NCI-H460 (cell line): ENCODE data around the gene FAF2. TPM values are rescaled to one million over a fixed set of nuclear protein-coding genes. Genes with fewer than 3 reads are reported as not detected.
A peak's percentile ranks its signal among the peaks of the same experiment; 100 is the strongest.
"Not testable (repeated sequence)": the region's sequence is repeated elsewhere in the genome, so short reads cannot be mapped to it uniquely, and the experiment has no call there.

ENCODE experiments used
- DNase-seq: peaks from one replicate; pipeline ENCODE4 v3.0.0-alpha.2; 2016; ENCODE audit warnings: low read depth; ENCODE audit errors: extremely low read depth
- small RNA-seq, 2 experiments: library from RNA; depleted of rRNA; stranded (forward); fragments of <200 nt; gene quantifications; one replicate each; pipeline ENCODE3, GENCODE V24; 2014
- total RNA-seq: library from RNA; depleted of rRNA; stranded (reverse); fragments of >200 nt; shearing (Covaris generic); gene quantifications from 2 replicates; pipeline ENCODE4 v1.2.3, GENCODE V29; 2014; rRNA removed

FAF2 gene
- total RNA-seq, 1 experiment from 2014 or later: 72.4 TPM

DNA sequence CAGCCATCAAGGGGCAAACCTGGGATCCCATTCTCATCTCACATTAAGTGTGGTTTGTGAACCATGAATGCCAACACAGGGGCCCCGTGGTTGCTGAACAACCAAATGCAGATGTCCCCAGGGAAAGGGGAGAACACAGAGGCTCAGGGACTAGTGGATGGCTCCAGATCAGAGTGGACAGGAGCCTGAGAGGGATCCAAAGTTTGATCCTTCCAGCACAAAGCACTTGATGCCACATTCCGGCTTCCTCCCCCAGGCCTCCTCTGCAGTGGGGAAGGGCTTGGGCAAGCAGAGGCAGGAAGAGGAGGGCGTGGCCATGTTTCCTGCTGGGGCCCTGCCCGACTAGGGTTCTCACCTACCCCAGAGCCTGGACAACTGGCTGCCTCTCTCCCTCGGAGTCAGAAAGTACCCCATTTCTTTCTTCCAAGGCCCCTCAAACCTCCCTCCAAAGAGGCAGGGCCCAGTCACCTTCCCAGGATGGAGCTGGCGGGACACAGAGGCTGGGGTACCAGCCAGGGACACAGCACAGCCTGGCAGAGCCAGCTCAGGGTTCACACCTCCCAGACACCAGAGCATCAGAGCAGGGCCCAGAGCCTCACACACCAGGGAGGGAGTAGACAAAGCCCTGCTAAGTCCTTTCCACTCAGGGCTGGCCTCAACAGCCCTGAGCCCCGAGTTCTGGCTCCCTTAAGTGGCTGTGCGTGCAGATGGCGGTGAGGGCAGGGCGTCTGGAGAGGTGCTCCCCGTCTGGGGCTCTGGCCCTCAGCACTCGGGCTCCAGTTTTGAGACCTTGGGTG, 93.4 kb downstream of the FAF2 start:
- DNase-seq: peak; percentile 46

DNA sequence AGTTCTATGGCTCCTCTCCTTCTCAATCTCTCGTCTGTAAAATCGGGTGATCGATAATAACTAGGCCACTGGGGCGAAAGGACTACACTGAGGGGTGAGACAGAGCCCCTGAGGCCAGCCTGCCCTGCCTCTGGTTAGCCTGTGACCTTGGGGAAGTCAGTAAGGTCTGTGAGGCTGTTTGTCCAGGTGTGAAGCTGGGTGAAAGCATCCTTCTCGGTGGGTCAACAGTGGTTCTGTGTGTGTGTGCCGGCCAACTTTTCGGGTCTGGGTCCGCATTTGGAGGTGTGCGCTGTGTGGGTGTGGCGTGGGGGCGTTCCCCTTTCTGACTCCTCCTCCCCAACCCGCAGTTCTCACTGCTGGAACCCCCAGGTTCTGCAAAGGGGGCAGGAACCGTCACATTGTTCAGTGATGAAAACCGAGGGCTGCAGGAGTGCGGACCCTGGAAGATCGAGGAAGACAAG, 94.0 kb downstream of the FAF2 start:
- DNase-seq: no peak

DNA sequence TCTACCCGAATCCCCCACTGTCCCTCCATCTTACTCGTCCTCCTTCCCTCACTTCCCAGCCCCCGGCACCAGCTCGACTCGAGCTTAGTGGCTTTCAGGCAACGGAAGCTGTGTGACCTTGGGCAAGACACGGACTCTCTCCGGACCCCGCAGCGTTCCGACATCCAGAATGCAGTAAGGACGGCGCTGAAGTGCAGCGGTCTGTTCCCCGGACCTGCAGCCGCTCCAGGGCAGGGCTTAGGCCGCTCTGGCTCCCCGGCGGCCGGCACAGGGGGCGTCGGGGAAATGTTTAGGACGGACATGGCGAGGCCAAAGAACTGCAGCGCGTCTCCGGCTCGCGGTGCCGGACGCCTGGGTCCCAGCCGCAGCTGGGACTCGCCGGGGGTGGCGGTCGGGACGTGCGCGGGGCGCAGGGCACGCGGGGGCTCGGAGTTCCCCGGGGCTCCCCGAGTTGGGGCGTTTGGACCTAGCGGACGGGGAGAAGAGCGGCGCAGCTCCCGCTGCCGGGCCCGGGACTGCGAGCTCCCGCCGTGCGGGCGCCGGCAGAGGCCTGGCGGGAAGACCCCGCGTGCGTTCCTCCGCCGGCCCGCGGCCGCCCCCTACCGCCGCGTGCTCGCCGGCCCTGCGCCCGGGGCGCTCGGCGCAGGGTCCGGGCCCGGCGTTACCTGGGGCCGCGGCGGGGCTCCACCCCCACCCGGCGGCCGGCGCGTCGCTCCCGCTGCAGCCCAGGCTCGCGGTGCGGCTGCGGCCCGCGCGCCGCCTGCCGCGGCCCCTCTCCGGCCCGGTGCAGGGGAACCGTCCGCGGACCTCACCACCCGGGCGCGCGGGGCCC, 94.6 kb downstream of the FAF2 start:
- no peak for DNase-seq

DNA sequence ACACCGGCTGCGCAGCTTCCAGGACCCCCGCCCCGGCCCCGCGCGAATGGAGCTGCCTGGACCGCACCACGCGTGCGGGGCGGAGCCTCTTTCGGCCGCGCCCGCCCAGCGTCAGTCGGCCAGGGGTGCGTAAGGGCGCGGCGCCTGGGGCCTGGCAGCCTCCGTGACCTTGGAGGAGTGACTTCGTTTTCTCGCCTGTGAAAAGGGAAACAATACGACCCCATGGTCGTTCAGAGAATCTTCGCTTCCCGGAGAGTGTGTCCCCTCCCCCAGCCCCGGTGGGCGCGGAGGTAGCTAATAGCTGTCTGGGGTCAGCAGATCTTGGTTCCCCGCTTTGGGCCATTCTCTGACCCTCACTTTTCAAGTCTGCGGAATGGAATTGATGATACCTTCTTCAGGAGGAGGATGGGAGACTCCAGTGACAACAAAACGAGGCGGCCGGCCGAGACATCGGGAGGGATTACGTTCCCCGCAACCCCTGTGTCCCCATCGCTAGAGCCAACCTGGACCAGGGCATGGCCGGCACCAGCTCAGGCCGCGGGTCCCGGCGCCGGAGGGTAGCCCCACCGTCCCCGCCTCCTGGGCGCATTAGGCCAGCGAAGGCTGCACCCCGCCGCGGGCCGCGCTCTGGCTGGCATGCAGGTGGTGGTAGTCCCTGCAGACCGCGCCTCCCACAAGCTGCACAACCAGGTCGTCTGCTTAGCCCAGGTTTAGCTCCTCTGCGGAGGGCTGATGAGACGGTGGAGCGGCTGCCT, 95.4 kb downstream of the FAF2 start:
- peak; percentile 43 for DNase-seq

DNA sequence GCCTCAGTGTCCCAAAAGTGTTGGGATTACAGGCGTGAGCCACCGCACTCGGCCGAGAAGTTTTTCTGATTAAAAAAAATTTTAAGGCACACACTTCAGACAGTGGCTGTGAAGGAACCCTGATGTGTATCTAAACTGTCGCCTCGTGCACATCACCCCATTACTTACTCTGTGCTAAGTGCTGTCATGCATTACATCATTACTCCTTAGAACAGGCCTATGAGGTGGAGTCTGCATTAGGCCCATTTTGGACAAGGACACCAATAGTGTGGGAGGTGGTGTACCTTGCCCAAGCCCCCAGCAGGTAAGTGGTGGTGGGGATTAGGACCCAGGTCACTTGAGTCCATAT, 97.2 kb downstream of the FAF2 start:
- no peak for DNase-seq

DNA sequence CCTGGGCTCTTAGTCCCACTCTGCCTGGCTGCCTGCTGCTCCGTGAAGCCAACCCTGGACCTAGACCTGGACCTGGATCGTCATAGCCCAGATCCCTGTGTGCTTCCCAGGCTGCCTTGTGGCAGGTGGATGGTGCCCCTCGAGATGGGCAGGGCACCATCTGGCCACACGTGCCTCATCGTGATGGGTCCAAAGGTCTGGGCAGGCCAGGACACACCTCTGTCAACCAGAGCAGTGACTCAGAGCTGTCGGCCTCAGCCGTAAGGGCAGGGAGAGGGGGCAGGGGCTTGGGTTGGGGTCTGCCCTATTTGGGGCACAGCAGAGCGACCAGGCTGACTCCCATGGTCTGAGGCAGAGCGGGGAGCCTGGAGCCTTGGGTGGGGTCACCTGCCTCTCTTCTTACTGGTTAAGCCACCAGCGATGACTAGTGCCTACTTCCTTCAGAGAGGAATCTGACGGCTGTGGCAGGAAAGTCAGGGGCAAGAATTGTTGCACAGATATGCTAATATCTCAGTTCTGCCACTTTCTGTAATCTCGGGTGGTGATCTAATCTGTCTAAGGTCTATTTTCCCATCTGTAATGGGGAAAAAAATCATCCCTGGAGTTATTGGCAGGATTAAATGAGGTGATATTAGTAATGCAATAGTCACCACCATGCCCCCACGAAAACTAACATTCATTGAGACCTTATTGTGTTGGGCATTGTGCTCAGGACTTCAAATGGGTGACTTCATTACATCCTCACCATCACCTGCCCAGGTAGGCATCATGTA, 97.7 kb downstream of the FAF2 start:
- no peak for DNase-seq

DNA sequence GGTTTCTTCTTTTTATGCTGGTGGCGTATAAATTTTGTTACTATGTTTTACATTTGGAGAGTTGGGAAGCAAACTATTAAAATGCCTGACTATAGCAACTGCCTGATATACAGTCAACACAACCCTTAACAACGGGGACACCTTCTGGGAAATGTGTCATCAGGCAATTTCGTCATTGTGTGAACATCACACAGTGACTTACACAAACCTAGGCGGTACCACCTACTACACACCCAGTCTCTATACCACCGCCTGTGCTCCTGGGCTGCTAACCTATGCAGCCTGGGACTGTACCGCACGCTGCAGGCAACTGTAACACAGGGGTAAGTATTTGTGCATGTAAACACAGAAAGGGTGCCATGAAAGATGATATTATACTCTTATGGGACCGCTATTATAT, 99.6 kb downstream of the FAF2 start:
- no peak for DNase-seq

DNA sequence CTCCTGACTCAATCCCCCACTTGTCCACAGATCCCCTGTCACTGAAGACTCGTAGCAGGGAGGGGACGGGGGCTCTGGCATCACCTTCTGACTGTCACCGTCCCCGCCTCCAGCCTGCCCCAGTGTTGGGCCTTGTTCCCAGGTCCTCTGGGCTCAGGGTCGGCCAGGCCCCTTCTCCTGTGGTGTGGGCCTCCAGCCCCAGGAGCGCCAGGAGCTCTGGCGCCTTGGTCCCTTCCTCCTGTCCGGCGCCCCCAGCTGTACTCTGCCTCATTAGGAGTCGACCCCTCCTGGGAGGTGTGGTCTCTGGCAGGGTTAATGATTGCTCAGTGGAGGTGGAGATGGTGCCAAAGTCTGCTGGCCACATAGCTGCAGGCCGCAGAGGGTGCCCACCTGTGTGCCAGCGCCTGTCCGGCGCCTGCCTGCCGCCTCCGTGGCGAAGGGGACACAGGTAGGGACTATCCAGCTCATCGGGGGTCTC, 100.8 kb downstream of the FAF2 start, which contains the start of gene CDHR2:
Gene CDHR2 (plus strand): TSS at position 376 of the 478 bp plus-strand sequence. CDS start 16,011 bp downstream, outside the sequence.
- no peak for DNase-seq

DNA sequence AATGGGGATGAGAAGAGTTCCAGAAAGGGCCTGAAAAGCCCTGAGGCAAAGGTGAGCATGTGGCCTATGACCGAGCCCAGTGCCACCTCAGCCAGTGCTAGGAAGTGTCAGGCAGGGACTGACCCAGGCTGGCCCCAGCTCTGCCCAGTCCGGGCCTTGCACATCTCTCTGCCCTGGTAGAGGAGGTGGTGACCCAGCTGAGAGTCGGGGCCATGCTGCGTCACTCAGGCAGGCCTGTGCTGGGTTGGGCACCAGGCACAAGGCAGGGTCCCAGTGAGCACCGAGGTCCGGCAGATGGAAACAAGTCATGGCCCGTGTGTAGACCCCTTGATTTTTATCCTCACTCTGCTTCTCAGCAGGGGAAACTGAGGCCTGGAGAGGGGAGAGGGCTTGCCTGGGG, 101.7 kb downstream of the FAF2 start:
- DNase-seq: no peak

DNA sequence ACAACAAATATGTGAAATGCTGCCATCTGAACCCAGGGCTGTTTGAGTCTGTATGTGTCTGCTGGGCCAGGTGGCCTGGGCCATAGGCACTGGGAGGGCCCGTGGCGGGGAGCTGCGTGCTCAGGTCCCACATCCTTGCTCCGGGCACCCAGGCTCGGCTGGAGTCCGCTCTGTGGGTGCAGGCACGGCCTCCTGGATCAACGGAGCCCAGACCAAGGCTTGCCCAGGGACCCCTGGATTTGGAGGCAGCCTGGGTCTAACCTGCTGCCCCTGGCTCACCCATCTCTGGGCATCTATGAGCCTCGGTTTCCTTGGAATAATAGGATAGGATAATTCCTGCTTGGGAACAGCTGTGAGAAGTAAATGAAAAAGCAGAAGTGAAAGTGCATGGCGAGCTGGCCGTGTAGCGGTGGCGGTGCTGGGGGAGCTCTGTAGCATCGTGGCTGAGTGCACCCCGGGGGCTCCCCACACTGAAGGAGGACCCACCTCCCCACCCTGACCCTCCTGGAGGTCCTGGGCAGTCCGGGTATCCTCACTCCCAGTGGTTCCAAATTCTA, 102.2 kb downstream of the FAF2 start:
- DNase-seq: no peak

DNA sequence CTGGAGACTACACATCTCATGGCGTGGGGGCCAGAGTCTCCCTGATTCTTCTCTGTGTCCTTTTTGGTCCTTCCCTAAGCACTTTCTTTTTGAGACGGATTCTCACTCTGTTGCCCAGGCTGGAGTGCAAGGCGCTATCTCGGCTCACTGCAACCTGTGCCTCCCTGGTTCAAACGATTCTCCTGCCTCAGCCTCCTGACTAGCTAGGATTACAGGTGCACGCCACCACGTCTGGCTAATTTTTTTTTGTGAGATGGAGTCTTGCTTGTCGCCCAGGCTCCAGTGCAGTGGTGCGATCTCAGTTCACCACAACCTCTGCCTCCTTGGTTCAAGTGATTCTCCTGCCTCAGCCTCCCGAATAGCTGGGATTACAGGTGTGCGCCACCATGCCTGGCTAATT, 102.8 kb downstream of the FAF2 start:
- DNase-seq: not testable (repeated sequence)

DNA sequence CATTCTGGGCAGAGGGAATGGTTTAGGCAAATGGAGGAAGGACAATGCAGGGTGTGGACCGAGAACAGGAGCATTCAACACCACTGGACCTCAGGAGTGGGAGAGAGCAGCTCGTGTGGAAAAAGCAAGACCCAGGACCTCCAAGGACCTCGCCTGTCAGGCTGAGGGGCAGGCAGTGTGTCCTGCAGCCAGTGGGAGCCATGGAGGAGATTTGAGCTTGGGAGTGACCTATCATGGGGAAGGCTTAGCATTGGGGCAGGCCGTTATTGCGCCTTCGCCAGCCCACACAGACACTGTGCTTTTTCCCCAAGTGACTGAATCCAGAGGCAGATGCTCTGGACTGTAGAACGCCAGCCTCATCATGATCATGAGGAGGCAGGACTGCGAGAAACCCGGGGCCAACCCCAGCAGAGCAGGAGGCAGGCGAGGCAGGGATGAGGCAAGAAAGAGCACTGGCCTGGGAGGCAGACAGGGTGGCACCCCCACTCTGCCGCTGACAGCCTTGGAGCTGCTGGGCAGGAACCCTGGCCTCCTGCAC, 104.2 kb downstream of the FAF2 start:
- DNase-seq: no peak

DNA sequence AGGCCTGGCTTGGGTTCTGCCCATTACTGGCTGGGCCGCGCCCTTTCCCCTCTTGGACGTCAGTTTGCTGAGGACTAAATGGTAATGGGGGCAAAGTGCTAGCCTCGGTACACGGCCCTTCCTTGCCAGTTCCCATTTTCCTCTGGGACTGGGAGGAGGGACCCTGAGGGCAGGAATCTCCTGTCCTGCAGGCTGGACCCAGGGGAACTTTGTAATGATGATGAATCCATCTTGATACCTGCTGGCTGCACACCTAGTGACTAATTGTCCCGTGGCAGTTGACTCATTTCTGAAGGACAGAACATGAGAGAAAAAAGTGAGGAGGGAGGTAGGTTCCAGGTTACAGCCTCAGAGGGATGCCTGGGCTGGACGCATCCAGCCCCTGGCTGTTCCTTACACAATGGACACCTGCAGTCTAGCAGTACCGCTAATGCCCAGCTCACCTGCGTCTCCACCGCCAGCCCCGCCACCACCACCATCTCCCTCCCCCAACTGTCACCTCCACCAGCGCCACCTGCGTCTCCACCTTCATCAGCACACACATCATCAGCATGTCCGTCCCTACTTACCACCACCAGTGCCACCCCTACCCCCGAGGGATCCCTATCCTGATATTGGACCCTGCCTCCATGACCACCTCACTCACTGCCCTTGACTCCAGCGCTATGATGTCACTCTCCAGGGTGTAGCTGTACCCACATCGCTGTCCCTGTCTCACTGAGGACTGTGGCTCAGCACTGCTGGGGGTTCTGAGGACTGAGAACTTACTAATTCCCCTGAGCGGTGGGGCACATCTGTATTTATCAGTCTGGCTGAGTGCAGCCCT, 105.3 kb downstream of the FAF2 start:
- no peak for DNase-seq

DNA sequence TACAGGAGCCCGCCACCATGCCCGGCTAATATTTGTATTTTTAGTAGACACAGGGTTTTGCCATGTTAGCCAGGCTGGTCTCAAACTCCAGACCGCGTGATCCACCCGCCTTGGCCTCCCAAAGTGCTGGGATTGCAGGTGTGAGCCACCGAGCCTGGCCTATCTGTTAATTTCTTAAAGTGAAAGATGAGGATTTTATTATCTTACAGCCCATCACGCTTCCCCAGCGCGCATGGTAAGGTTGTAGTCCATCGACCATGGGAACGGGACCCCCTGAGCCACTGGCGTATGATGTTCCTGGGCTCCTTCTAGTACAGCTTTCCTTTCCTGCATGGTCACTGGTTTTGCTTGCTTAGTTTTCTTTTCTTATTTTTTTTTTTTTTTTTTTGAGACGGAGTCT, 109.7 kb downstream of the FAF2 start:
- DNase-seq: no peak

Small RNA genes within 50 kb of the gene (small RNA-seq; reads per million reads assigned to genes)
- gene AC010297.1 (0 reads per million in 2 experiments), gene RF00019 (0 reads per million in 2 experiments), gene RN7SL684P (0 reads per million in 2 experiments)

Other genes with a start within 250 kb of the FAF2 start
- 9.7 and 12.8 TPM in 2 replicates for gene SIMC1, start 210.0 kb upstream of the FAF2 start, total RNA-seq
- 87.9 and 102 TPM in 2 replicates for gene KIAA1191, start 86.6 kb upstream of the FAF2 start, total RNA-seq
- gene ARL10, start 82.9 kb upstream of the FAF2 start, total RNA-seq: not detected in 2 replicates
- 40.8 and 49.4 TPM in 2 replicates for gene NOP16, start 59.8 kb upstream of the FAF2 start, total RNA-seq
- gene HIGD2A, start 59.6 kb upstream of the FAF2 start, total RNA-seq: 172 and 187 TPM in 2 replicates
- gene CLTB, start 31.8 kb upstream of the FAF2 start, total RNA-seq: 68.2 and 76.0 TPM in 2 replicates
- gene RNF44, start 89.0 kb downstream of the FAF2 start, total RNA-seq: 21.6 and 24.5 TPM in 2 replicates
- not detected in 2 replicates for gene CDHR2, start 101.0 kb downstream of the FAF2 start, total RNA-seq
- 1.5 and 2.0 TPM in 2 replicates for gene GPRIN1, start 161.8 kb downstream of the FAF2 start, total RNA-seq
- gene SNCB, start 182.1 kb downstream of the FAF2 start, total RNA-seq: 0.10 TPM in 1 of 2 replicates, not detected in the other
- gene EIF4E1B, start 182.3 kb downstream of the FAF2 start, total RNA-seq: not detected in 2 replicates
- gene TSPAN17, start 199.1 kb downstream of the FAF2 start, total RNA-seq: 25.0 and 33.8 TPM in 2 replicates